Endothelial cell of umbilical vein (primary cell): ENCODE data around the gene PHTF1. TPM values are rescaled to one million over a fixed set of nuclear protein-coding genes. Genes with fewer than 3 reads are reported as not detected.

ENCODE experiments used
- BruUV-seq: library from RNA; stranded (reverse); fragments of 400-500 nt; replicated peaks from 2 replicates; lab custom pipeline; 2021; lab: Mats Ljungman, UMichigan
- CTCF ChIA-PET: fragments of 300-600, 350-600 bp; sonication (Branson Sonifier 250); formaldehyde crosslinking; loops from one replicate; lab custom pipeline; 2021; ENCODE audit warnings: antibody characterized with exemption, inconsistent platforms; lab: Charles Lee
- POLR2A ChIA-PET: fragments of 300-600, 350-600 bp; sonication (Branson Sonifier 250); formaldehyde crosslinking; loops from one replicate; lab custom pipeline; 2021; ENCODE audit warnings: antibody characterized with exemption, inconsistent platforms; lab: Charles Lee
- DNase-seq: peaks from one replicate; pipeline ENCODE4 v3.0.0-alpha.2; 2011; ENCODE audit warnings: low read depth, low spot score
- FAIRE-seq: peaks from 2 replicates; lab custom pipeline; 2011; peaks lifted over from hg19 to GRCh38; lab: Jason Lieb, UNC
- H2AFZ ChIP-seq: 2 replicates; pipeline ENCODE4 v1.6.0; 2012; ENCODE audit warnings: low read depth, low read length, control low read depth, inconsistent platforms
- H3K27ac ChIP-seq: 2 replicates; pipeline ENCODE4 v1.5.1; 2011; ENCODE audit warnings: low read depth, mild to moderate bottlenecking, control low read depth, low read length, moderate library complexity; ENCODE audit not compliant: insufficient read depth
- H3K27me3 ChIP-seq, 2 experiments: 2 replicates each; pipeline versions ENCODE4 v1.6.0 to v1.6.1; 2011; ENCODE audit warnings: low read length in 2 of 2, mixed read lengths in 1 of 2; ENCODE audit not compliant: control insufficient read depth in 2 of 2, insufficient read depth in 2 of 2
- H3K36me3 ChIP-seq, 2 experiments: 2 replicates in 1 of 2; 3 replicates in 1 of 2; pipeline ENCODE4 v1.5.1; 2011; ENCODE audit warnings: low read length in 2 of 2, mild to moderate bottlenecking in 1 of 2, moderate library complexity in 1 of 2; ENCODE audit not compliant: control insufficient read depth in 2 of 2, insufficient read depth in 2 of 2; ENCODE audit errors: extremely low read depth in 1 of 2
- H3K4me1 ChIP-seq: 3 replicates; pipeline ENCODE4 v1.5.1; 2011; ENCODE audit warnings: mild to moderate bottlenecking, low read length; ENCODE audit not compliant: control insufficient read depth, insufficient read depth; ENCODE audit errors: extremely low read depth
- H3K4me2 ChIP-seq: 2 replicates; pipeline ENCODE4 v1.6.1; 2011; ENCODE audit warnings: low read length, control low read depth, mixed read lengths; ENCODE audit not compliant: insufficient read depth
- H3K4me3 ChIP-seq, 3 experiments: fragments of 200-600 bp in 1 of 3; sonication (generic), shearing (Covaris generic) in 1 of 3; replicated peaks in 1 of 3; 2 replicates each; pipeline ENCODE4 v1.5.1; 2011 to 2016; ENCODE audit warnings: control low read depth in 3 of 3, low read length in 3 of 3, mild to moderate bottlenecking in 2 of 3, inconsistent platforms in 1 of 3, low read depth in 1 of 3, moderate library complexity in 1 of 3; ENCODE audit not compliant: insufficient read depth in 1 of 3
- H3K79me2 ChIP-seq: 2 replicates; pipeline ENCODE4 v1.6.0; 2012; ENCODE audit warnings: low read length, inconsistent platforms; ENCODE audit not compliant: control insufficient read depth, insufficient read depth
- H3K9ac ChIP-seq: replicated peaks from 2 replicates; pipeline ENCODE3; 2011; ENCODE audit warnings: low read length, control low read depth; ENCODE audit not compliant: insufficient read depth; ENCODE audit errors: extremely low read depth
- H3K9me1 ChIP-seq: replicated peaks from 3 replicates; pipeline ENCODE4 v1.6.0; 2011; ENCODE audit warnings: mild to moderate bottlenecking, low read length; ENCODE audit not compliant: control insufficient read depth, insufficient read depth; ENCODE audit errors: extremely low read depth
- H3K9me3 ChIP-seq: replicated peaks from 2 replicates; pipeline ENCODE4 v1.5.1; 2012; ENCODE audit warnings: low read length, inconsistent platforms; ENCODE audit not compliant: control insufficient read depth, insufficient read depth
- H4K20me1 ChIP-seq: replicated peaks from 2 replicates; pipeline ENCODE3; 2011; ENCODE audit warnings: mild to moderate bottlenecking, low read length; ENCODE audit not compliant: control insufficient read depth, insufficient read depth; ENCODE audit errors: extremely low read depth
- EZH2 ChIP-seq: IDR thresholded peaks from 2 replicates; pipeline ENCODE4 v1.6.1; 2012; ENCODE audit warnings: borderline replicate concordance, low read depth, mild to moderate bottlenecking, moderate library complexity, low read length, inconsistent platforms; ENCODE audit not compliant: severe bottlenecking
- FOS ChIP-seq: IDR thresholded peaks from 2 replicates; pipeline ENCODE4 v1.6.1; 2011; ENCODE audit warnings: mild to moderate bottlenecking, low read length, moderate library complexity, borderline replicate concordance; ENCODE audit not compliant: insufficient read depth
- GATA2 ChIP-seq: IDR thresholded peaks from 2 replicates; pipeline ENCODE4 v1.7.0; 2011; ENCODE audit warnings: low read depth, mild to moderate bottlenecking, moderate library complexity, mixed read lengths, low read length; ENCODE audit not compliant: insufficient read length, insufficient read depth
- JUN ChIP-seq: IDR thresholded peaks from 2 replicates; pipeline ENCODE4 v1.6.1; 2011; ENCODE audit warnings: borderline replicate concordance, low read depth; ENCODE audit not compliant: insufficient read length, insufficient read depth
- MYC ChIP-seq: IDR thresholded peaks from one replicate; pipeline ENCODE4 v1.6.1; 2011; ENCODE audit warnings: mild to moderate bottlenecking, low read depth, low read length
- POLR2A ChIP-seq: IDR thresholded peaks from 2 replicates; pipeline ENCODE4 v1.6.1; 2012; ENCODE audit warnings: low read depth, mild to moderate bottlenecking, control low read depth, low read length
- POLR2AphosphoS5 ChIP-seq: IDR thresholded peaks from 2 replicates; pipeline ENCODE4 v1.6.1; 2012; ENCODE audit warnings: low read depth, mild to moderate bottlenecking, control low read depth, low read length, moderate library complexity; ENCODE audit not compliant: insufficient read depth
- dilution Hi-C: fragments of 300-500 bp; cut with MboI; formaldehyde crosslinking; loops from one replicate; pipeline ENCODE4 v1.15.0; 2019; ENCODE audit warnings: low sequenced_read_pairs; ENCODE audit not compliant: extremely low pct_ligation_motif_present
- intact Hi-C: fragments of 100-400 bp; cut with micrococcal nuclease; formaldehyde crosslinking; loops from one replicate; pipeline ENCODE4 v1.10.0; 2022
- polyA plus RNA-seq, 4 experiments: library from polyadenylated mRNA; depleted of rRNA in 3 of 4; stranded (reverse) in 3 of 4; unstranded in 1 of 4; fragments of >200 nt; gene quantifications; 2 replicates each; pipeline versions ENCODE4 v1.2.1 to v1.2.3, GENCODE V29; 2011 to 2012; ENCODE audit warnings: missing spikeins in 1 of 4
- total RNA-seq: library from RNA; stranded (reverse); gene quantifications from 2 replicates; pipeline ENCODE4 v1.2.3, GENCODE V29; 2021
- TF ChIP-seq, protein P1 (sequence below), 2 donors: IDR thresholded peaks; 1 replicate in 1 of 2; 2 replicates in 1 of 2; pipeline ENCODE4 v1.5.1; 2011; ENCODE audit warnings: low read length in 2 of 2, mild to moderate bottlenecking in 2 of 2, moderate library complexity in 2 of 2, control low read depth in 1 of 2, inconsistent platforms in 1 of 2, low read depth in 1 of 2; ENCODE audit not compliant: insufficient read depth in 1 of 2; ENCODE audit errors: extremely low read depth in 1 of 2
- TF ChIP-seq, protein P2 (sequence below): IDR thresholded peaks from 2 replicates; pipeline ENCODE4 v1.6.1; 2011; ENCODE audit not compliant: insufficient read depth, insufficient read length

Gene PHTF1
- total and polyA plus RNA-seq, 2 donors (not counting 3 experiments of a cell fraction or from before 2014, with no cell fraction given), result 26.3 to 62.6 TPM

DNA sequence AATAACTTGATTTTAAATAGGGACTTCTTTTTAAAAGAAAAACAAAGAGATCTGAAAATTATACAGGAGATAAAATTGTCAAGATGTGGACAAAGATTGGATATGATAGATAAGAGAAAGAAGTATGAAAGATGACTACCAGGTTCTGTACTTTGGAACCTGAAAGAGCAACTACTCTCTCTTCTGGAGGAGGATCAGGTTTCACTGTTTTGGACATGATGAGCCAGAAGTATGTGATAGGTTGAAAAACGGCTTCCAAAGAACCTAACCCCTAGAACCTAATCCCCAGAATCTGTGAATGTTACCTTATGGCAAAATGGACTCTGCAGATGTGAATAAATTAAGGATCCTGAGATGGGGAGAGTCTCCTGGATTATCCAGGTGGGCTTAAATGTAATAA lies 26.8 kb upstream of the PHTF1 start:
- Histone ChIP-seq H3K9ac (no peak overlapping the region), H4K20me1 (peaks cover 2% of the 10 kb centered on the region), H3K27ac (no peak overlapping the region), H3K9me1 (no peaks in the 10 kb centered on the region), H3K4me3 (no peak overlapping the region), H3K36me3 (no peaks in the 10 kb centered on the region), H3K4me2 (no peak overlapping the region), H2AFZ (no peak overlapping the region), H3K4me1 (peaks cover 7% of the 10 kb centered on the region), H3K27me3 (no peaks in the 10 kb centered on the region), H3K9me3 (no peaks in the 10 kb centered on the region), H3K79me2 (peaks cover 56% of the 10 kb centered on the region)
- CTCF ChIA-PET, result interaction anchor here (0.7 to 1.0 kb wide), 2 partner anchors 14 to 23 kb away, joined by 3 read pairs; no protein-coding TSS in a partner anchor
- POLR2A ChIA-PET, result no interaction called here
- intact Hi-C loops, result no loop called here
- dilution Hi-C loops, result no loop called here
- no peak for DNase-seq
- TF ChIP-seq JUN (no peak), POLR2AphosphoS5 (no peak), MYC (no peak), EZH2 (no peak), POLR2A (no peak), FOS (no peak), GATA2 (no peak)
- TF ChIP-seq, protein P1, sequence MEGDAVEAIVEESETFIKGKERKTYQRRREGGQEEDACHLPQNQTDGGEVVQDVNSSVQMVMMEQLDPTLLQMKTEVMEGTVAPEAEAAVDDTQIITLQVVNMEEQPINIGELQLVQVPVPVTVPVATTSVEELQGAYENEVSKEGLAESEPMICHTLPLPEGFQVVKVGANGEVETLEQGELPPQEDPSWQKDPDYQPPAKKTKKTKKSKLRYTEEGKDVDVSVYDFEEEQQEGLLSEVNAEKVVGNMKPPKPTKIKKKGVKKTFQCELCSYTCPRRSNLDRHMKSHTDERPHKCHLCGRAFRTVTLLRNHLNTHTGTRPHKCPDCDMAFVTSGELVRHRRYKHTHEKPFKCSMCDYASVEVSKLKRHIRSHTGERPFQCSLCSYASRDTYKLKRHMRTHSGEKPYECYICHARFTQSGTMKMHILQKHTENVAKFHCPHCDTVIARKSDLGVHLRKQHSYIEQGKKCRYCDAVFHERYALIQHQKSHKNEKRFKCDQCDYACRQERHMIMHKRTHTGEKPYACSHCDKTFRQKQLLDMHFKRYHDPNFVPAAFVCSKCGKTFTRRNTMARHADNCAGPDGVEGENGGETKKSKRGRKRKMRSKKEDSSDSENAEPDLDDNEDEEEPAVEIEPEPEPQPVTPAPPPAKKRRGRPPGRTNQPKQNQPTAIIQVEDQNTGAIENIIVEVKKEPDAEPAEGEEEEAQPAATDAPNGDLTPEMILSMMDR (IDR thresholded peaks at IDR 0.05; ENCODE audit: extremely low read depth in 1 of 2, insufficient read depth in 1 of 2, low read depth in 1 of 2, low read length in 2 of 2), result no peak
- TF ChIP-seq, protein P2, sequence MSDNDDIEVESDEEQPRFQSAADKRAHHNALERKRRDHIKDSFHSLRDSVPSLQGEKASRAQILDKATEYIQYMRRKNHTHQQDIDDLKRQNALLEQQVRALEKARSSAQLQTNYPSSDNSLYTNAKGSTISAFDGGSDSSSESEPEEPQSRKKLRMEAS, result no peak
- BruUV-seq, result no TSS peak
- no peak for FAIRE-seq
